Cardiac septum (tissue), 1 donor: ENCODE data around the gene SKIC8. TPM values are rescaled to one million over a fixed set of nuclear protein-coding genes. Genes with fewer than 3 reads are reported as not detected.

Source experiments
- DNase-seq: peaks from one replicate; pipeline ENCODE4 v3.0.0-alpha.2; 2020; ENCODE audit warnings: low spot score
- intact Hi-C: fragments of 100-400 bp; cut with DNase I; formaldehyde crosslinking; loops from one replicate; pipeline ENCODE4 v1.14.0; 2022
- total RNA-seq: library from RNA; stranded (reverse); fragmentation: NEBNext Ultra II Directional; extraction: Animal tissue kit (Norgen Biotek cat#: 25700); gene quantifications from one replicate; pipeline ENCODE4 v1.2.1, GENCODE V29; 2021
- donor health status: DM: no; HTN: no; CAD: no.

The SKIC8 gene
- total RNA-seq, 1 donor from 2014 or later = 33.3 TPM

DNA sequence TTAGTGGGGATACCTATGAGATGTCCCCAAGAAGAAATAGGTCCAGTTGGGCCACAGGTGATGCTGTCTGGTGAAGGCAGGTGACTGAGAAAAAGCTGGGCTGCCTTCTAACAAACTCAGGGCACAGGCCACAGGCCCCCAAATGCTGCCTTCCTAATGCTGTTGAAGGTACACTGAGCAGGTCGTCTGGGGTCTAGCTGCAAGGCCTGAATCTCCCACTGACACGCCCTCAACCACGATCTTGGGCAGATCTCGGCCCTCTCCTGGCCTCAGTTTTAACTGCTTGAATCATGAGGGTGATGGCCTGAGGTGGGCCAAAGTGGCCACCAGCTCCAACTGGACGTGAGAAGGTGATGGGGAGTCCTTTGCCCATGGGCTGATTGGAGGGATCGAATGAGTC, 62.9 kb downstream of the SKIC8 start:
- no peak for DNase-seq
- intact Hi-C loops = no loop called here

DNA sequence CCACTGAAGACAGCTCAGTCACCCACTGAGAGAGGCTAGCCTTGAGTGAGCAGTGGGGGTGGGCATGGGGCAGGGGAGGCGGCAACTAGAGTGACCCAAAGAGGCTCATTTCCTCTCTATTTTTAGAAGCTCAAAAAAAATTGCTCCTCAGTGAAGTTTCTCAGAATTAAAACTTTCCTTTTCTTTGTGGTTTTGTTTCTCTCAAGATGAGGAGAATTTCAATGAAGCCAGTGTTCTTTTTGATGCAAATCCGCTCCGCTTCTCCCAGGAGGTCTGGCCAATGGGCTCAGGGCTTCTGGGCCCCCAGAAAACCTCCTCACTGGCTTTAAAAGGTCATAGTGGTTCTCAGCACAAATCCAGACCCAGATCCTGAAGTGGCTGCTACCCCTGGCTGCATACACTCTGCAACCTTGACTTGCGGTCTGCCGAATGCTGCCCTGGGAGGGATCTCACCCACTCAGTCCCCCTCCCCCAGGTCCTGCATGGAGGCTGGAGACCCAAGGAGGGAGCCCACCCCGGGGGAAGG, 64.8 kb downstream of the SKIC8 start, which contains the start of gene ACSBG1:
Gene ACSBG1, minus strand, starts transcription at position 51 of the 526 bp plus-strand sequence. CDS start 64 bp downstream, outside the sequence.
- intact Hi-C loops = no loop called here
- no peak for DNase-seq

GRCh38 chr15:78233496-78233895, 65.9 kb downstream of the SKIC8 start:
- intact Hi-C loops = no loop called here

More at GRCh38 chr15:78233496-78233895, 65.9 kb downstream of the SKIC8 start:
- no peak for DNase-seq

Other genes starting within 250 kb of the SKIC8 start
- 11.3 TPM for gene TBC1D2B, start 221.9 kb downstream of the SKIC8 start, total RNA-seq
- not detected for gene SH2D7, start 207.0 kb downstream of the SKIC8 start, total RNA-seq
- gene CIB2, start 168.2 kb downstream of the SKIC8 start, total RNA-seq = 16.7 TPM
- 370 TPM for gene IDH3A, start 150.2 kb downstream of the SKIC8 start, total RNA-seq
- not detected for gene ACSBG1, start 65.0 kb downstream of the SKIC8 start, total RNA-seq
- gene DNAJA4, start 35.0 kb downstream of the SKIC8 start, total RNA-seq = 150 TPM
- gene CRABP1, start 40.7 kb upstream of the SKIC8 start, total RNA-seq = not detected
- gene IREB2, start 138.6 kb upstream of the SKIC8 start, total RNA-seq = 28.0 TPM
- gene HYKK, start 208.0 kb upstream of the SKIC8 start, total RNA-seq = 5.1 TPM
- 105 TPM for gene PSMA4, start 240.8 kb upstream of the SKIC8 start, total RNA-seq